Measurements from ENCODE around the gene SGMS1.
"Not testable (repeated sequence)": the region's sequence is repeated elsewhere in the genome, so short reads cannot be mapped to it uniquely, and the experiment has no call there.

DNA sequence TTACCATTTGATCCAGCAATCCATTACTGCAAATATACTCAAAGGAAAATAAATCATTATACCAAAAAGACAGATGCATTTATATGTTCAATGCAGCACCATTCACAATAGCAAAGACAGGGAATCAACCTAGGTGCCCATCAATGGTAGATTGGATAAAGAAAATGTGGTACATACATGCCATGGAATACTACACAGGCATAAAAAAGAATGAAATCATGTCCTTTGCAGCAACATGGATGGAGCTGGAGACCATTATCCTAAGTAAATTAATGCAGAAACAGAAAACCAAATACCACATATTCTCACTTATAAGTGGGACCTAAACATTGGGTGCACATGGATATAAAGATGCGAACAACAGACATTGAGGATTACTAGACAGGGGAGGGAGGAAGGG, 198.5 kb downstream of the SGMS1 start:
- TF ChIP-seq POLR2A (IDR thresholded peaks at IDR 0.05; ENCODE audit: low read length); GATA1 (IDR thresholded peaks at IDR 0.05; ENCODE audit: low read depth, low read length): not testable (repeated sequence)
